Measurements from ENCODE around the gene VAPB.

The VAPB gene

GRCh38 chr20:58480551-58481336, 91.7 kb downstream of the VAPB start:
- H3K36me3 ChIP-seq (ENCODE audit: control insufficient read depth, insufficient read depth, low read length): no peaks in the 10 kb centered on the region
- H3K9me3 ChIP-seq (ENCODE audit: control insufficient read depth, insufficient read depth, low read length): no peaks in the 10 kb centered on the region
- no CpG with 5 or more reads among the region's 16 CpGs for WGBS (ENCODE audit: insufficient coverage, insufficient read length)
- H3K4me1 ChIP-seq (ENCODE audit: control insufficient read depth, insufficient read depth, low read length): peaks cover 2% of the 10 kb centered on the region; the same call in 1 of the 2 replicates
- no peak for DNase-seq (ENCODE audit: low read depth, low spot score)
- H3K27me3 ChIP-seq (ENCODE audit: control insufficient read depth, insufficient read depth, low read length): no peaks in the 10 kb centered on the region
- H3K27ac ChIP-seq (ENCODE audit: low read length): no peak overlapping the region
- H3K4me3 ChIP-seq (ENCODE audit: low read length): no peak overlapping the region

- WGBS (ENCODE audit: insufficient coverage, insufficient read length): no CpG with 5 or more reads among the region's 18 CpGs
- no peak overlapping the region for H3K4me3 ChIP-seq (ENCODE audit: low read length)
- no peaks in the 10 kb centered on the region for H3K36me3 ChIP-seq (ENCODE audit: control insufficient read depth, insufficient read depth, low read length)
- no peaks in the 10 kb centered on the region for H3K9me3 ChIP-seq (ENCODE audit: control insufficient read depth, insufficient read depth, low read length)
- DNase-seq (ENCODE audit: low read depth, low spot score): peak; percentile 70
- peaks cover 2% of the 10 kb centered on the region; the same call in 1 of the 2 replicates for H3K4me1 ChIP-seq (ENCODE audit: control insufficient read depth, insufficient read depth, low read length)
- no peak overlapping the region for H3K27ac ChIP-seq (ENCODE audit: low read length)
- H3K27me3 ChIP-seq (ENCODE audit: control insufficient read depth, insufficient read depth, low read length): no peaks in the 10 kb centered on the region
Observed at GRCh38 chr20:58481481-58482021, 92.5 kb downstream of the VAPB start.

- no peaks in the 10 kb centered on the region for H3K36me3 ChIP-seq (ENCODE audit: control insufficient read depth, insufficient read depth, low read length)
- H3K27me3 ChIP-seq (ENCODE audit: control insufficient read depth, insufficient read depth, low read length): no peaks in the 10 kb centered on the region
- H3K9me3 ChIP-seq (ENCODE audit: control insufficient read depth, insufficient read depth, low read length): no peaks in the 10 kb centered on the region
- peaks cover 2% of the 10 kb centered on the region; the same call in 1 of the 2 replicates for H3K4me1 ChIP-seq (ENCODE audit: control insufficient read depth, insufficient read depth, low read length)
- no CpG with 5 or more reads among the region's 10 CpGs for WGBS (ENCODE audit: insufficient coverage, insufficient read length)
- DNase-seq (ENCODE audit: low read depth, low spot score): no peak
- H3K4me3 ChIP-seq (ENCODE audit: low read length): no peak overlapping the region
- no peak overlapping the region for H3K27ac ChIP-seq (ENCODE audit: low read length)
Observed at GRCh38 chr20:58482416-58482815, 93.4 kb downstream of the VAPB start.

GRCh38 chr20:58483051-58483450, 94.0 kb downstream of the VAPB start:
- no peaks in the 10 kb centered on the region for H3K9me3 ChIP-seq (ENCODE audit: control insufficient read depth, insufficient read depth, low read length)
- no CpG with 5 or more reads among the region's 5 CpGs for WGBS (ENCODE audit: insufficient coverage, insufficient read length)

GRCh38 chr20:58483470-58483869, 94.4 kb downstream of the VAPB start:
- H3K27ac ChIP-seq (ENCODE audit: low read length): no peak overlapping the region
- no peaks in the 10 kb centered on the region for H3K9me3 ChIP-seq (ENCODE audit: control insufficient read depth, insufficient read depth, low read length)
- no peaks in the 10 kb centered on the region for H3K27me3 ChIP-seq (ENCODE audit: control insufficient read depth, insufficient read depth, low read length)
- no peaks in the 10 kb centered on the region for H3K36me3 ChIP-seq (ENCODE audit: control insufficient read depth, insufficient read depth, low read length)
- no peak overlapping the region for H3K4me3 ChIP-seq (ENCODE audit: low read length)
- WGBS (ENCODE audit: insufficient coverage, insufficient read length): no CpG with 5 or more reads among the region's 6 CpGs
- DNase-seq (ENCODE audit: low read depth, low spot score): no peak
- H3K4me1 ChIP-seq (ENCODE audit: control insufficient read depth, insufficient read depth, low read length): peaks cover 2% of the 10 kb centered on the region; the same call in 1 of the 2 replicates

More at GRCh38 chr20:58483051-58483450, 94.0 kb downstream of the VAPB start:
- no peak overlapping the region for H3K27ac ChIP-seq (ENCODE audit: low read length)
- peaks cover 2% of the 10 kb centered on the region; the same call in 1 of the 2 replicates for H3K4me1 ChIP-seq (ENCODE audit: control insufficient read depth, insufficient read depth, low read length)
- no peaks in the 10 kb centered on the region for H3K27me3 ChIP-seq (ENCODE audit: control insufficient read depth, insufficient read depth, low read length)
- DNase-seq (ENCODE audit: low read depth, low spot score): no peak
- no peak overlapping the region for H3K4me3 ChIP-seq (ENCODE audit: low read length)
- H3K36me3 ChIP-seq (ENCODE audit: control insufficient read depth, insufficient read depth, low read length): no peaks in the 10 kb centered on the region

- Histone ChIP-seq H3K9me3 (ENCODE audit: control insufficient read depth, insufficient read depth, low read length) (no peaks in the 10 kb centered on the region), H3K36me3 (ENCODE audit: control insufficient read depth, insufficient read depth, low read length) (no peaks in the 10 kb centered on the region), H3K27ac (ENCODE audit: low read length) (no peak overlapping the region), H3K4me3 (ENCODE audit: low read length) (no peak overlapping the region), H3K4me1 (ENCODE audit: control insufficient read depth, insufficient read depth, low read length) (peaks cover 4% of the 10 kb centered on the region; the same call in 1 of the 2 replicates), H3K27me3 (ENCODE audit: control insufficient read depth, insufficient read depth, low read length) (no peaks in the 10 kb centered on the region)
- no peak for DNase-seq (ENCODE audit: low read depth, low spot score)
- WGBS (ENCODE audit: insufficient coverage, insufficient read length): no CpG with 5 or more reads among the region's 3 CpGs
Observed at GRCh38 chr20:58485393-58485792, 96.4 kb downstream of the VAPB start.

- peaks cover 4% of the 10 kb centered on the region; the same call in 1 of the 2 replicates for H3K4me1 ChIP-seq (ENCODE audit: control insufficient read depth, insufficient read depth, low read length)
- DNase-seq (ENCODE audit: low read depth, low spot score): no peak
- no peaks in the 10 kb centered on the region for H3K36me3 ChIP-seq (ENCODE audit: control insufficient read depth, insufficient read depth, low read length)
- H3K27me3 ChIP-seq (ENCODE audit: control insufficient read depth, insufficient read depth, low read length): no peaks in the 10 kb centered on the region
- H3K27ac ChIP-seq (ENCODE audit: low read length): no peak overlapping the region
- H3K9me3 ChIP-seq (ENCODE audit: control insufficient read depth, insufficient read depth, low read length): no peaks in the 10 kb centered on the region
- WGBS (ENCODE audit: insufficient coverage, insufficient read length): no CpG with 5 or more reads among the region's 1 CpG
- H3K4me3 ChIP-seq (ENCODE audit: low read length): no peak overlapping the region
Observed at GRCh38 chr20:58486207-58486606, 97.2 kb downstream of the VAPB start.

- Histone ChIP-seq H3K4me1 (ENCODE audit: control insufficient read depth, insufficient read depth, low read length) (peaks cover 2% of the 10 kb centered on the region; the same call in 1 of the 2 replicates), H3K27ac (ENCODE audit: low read length) (no peak overlapping the region), H3K4me3 (ENCODE audit: low read length) (no peak overlapping the region), H3K36me3 (ENCODE audit: control insufficient read depth, insufficient read depth, low read length) (no peaks in the 10 kb centered on the region), H3K27me3 (ENCODE audit: control insufficient read depth, insufficient read depth, low read length) (no peaks in the 10 kb centered on the region), H3K9me3 (ENCODE audit: control insufficient read depth, insufficient read depth, low read length) (no peaks in the 10 kb centered on the region)
- no CpG with 5 or more reads among the region's 7 CpGs for WGBS (ENCODE audit: insufficient coverage, insufficient read length)
- DNase-seq (ENCODE audit: low read depth, low spot score): no peak
Observed at GRCh38 chr20:58492074-58492718, 103.2 kb downstream of the VAPB start.

GRCh38 chr20:58492795-58493524, 103.9 kb downstream of the VAPB start:
- WGBS (ENCODE audit: insufficient coverage, insufficient read length): no CpG with 5 or more reads among the region's 4 CpGs
- no peak for DNase-seq (ENCODE audit: low read depth, low spot score)
- H3K4me3 ChIP-seq (ENCODE audit: low read length): no peak overlapping the region
- no peak overlapping the region for H3K27ac ChIP-seq (ENCODE audit: low read length)
- H3K4me1 ChIP-seq (ENCODE audit: control insufficient read depth, insufficient read depth, low read length): peaks cover 2% of the 10 kb centered on the region; the same call in 1 of the 2 replicates
- H3K27me3 ChIP-seq (ENCODE audit: control insufficient read depth, insufficient read depth, low read length): no peaks in the 10 kb centered on the region
- H3K36me3 ChIP-seq (ENCODE audit: control insufficient read depth, insufficient read depth, low read length): no peaks in the 10 kb centered on the region
- no peaks in the 10 kb centered on the region for H3K9me3 ChIP-seq (ENCODE audit: control insufficient read depth, insufficient read depth, low read length)

All from iPS DF 6.9 (cell line).